OCI-LY1 (cell line): ENCODE results near the gene PRKACA.

ENCODE experiments used
- H2AFZ ChIP-seq: fragments of 200-600 bp; sonication (generic), shearing (Covaris generic); 2 replicates; pipeline ENCODE4 v1.6.0; 2014; ENCODE audit warnings: antibody characterized with exemption, mild to moderate bottlenecking, low read length
- H3F3A ChIP-seq: fragments of 200-600 bp; sonication (generic), shearing (Covaris generic); 2 replicates; pipeline ENCODE4 v1.6.0; 2014; ENCODE audit warnings: mild to moderate bottlenecking, antibody characterized with exemption, low read length, moderate library complexity; ENCODE audit not compliant: insufficient read depth
- H3K27ac ChIP-seq: fragments of 200-600 bp; sonication (generic); 2 replicates; pipeline ENCODE4 v1.5.1; 2014; ENCODE audit warnings: low read length, mixed run types, mild to moderate bottlenecking, low read depth; ENCODE audit not compliant: poor library complexity, severe bottlenecking
- H3K27me3 ChIP-seq: fragments of 200-600 bp; sonication (generic); 2 replicates; pipeline ENCODE4 v1.6.0; 2014; ENCODE audit warnings: antibody characterized with exemption, mild to moderate bottlenecking, low read length, moderate library complexity; ENCODE audit not compliant: insufficient read depth
- H3K36me3 ChIP-seq: fragments of 200-600 bp; sonication (generic); 2 replicates; pipeline ENCODE4 v1.6.1; 2014; ENCODE audit warnings: mild to moderate bottlenecking, antibody characterized with exemption, low read length, moderate library complexity, mixed read lengths; ENCODE audit not compliant: insufficient read depth
- H3K4me1 ChIP-seq: fragments of 200-600 bp; sonication (generic); 2 replicates; pipeline ENCODE4 v1.5.1; 2014; ENCODE audit warnings: mild to moderate bottlenecking, low read length, moderate library complexity; ENCODE audit not compliant: insufficient read depth, severe bottlenecking
- H3K4me2 ChIP-seq: fragments of 200-600 bp; sonication (generic), shearing (Covaris generic); 2 replicates; pipeline ENCODE4 v1.6.1; 2014; ENCODE audit warnings: low read length
- H3K4me3 ChIP-seq: fragments of 200-600 bp; sonication (generic); 2 replicates; pipeline ENCODE4 v1.5.1; 2014; ENCODE audit warnings: low read length, low read depth, mild to moderate bottlenecking, mixed read lengths; ENCODE audit not compliant: poor library complexity, severe bottlenecking
- H3K79me2 ChIP-seq: fragments of 200-600 bp; shearing (Covaris generic); 2 replicates; pipeline ENCODE4 v1.6.1; 2016; ENCODE audit warnings: mixed run types, low read length, mixed read lengths; ENCODE audit not compliant: insufficient read depth
- H3K9ac ChIP-seq: fragments of 200-600 bp; sonication (generic), shearing (Covaris generic); 2 replicates; pipeline ENCODE4 v1.6.1; 2014; ENCODE audit warnings: mild to moderate bottlenecking, low read length, mixed read lengths
- H3K9me2 ChIP-seq: fragments of 200-600 bp; sonication (generic), shearing (Covaris generic); 2 replicates; pipeline ENCODE4 v1.6.1; 2014; ENCODE audit warnings: low read depth, mild to moderate bottlenecking, low read length, mixed read lengths
- H3K9me3 ChIP-seq: fragments of 200-600 bp; shearing (Covaris generic); 2 replicates; pipeline ENCODE4 v1.6.1; 2014; ENCODE audit warnings: low read length, mixed read lengths
- H4K20me1 ChIP-seq: fragments of 200-600 bp; sonication (generic), shearing (Covaris generic); 2 replicates; pipeline ENCODE4 v1.6.0; 2016; ENCODE audit warnings: mild to moderate bottlenecking, low read length; ENCODE audit not compliant: insufficient read depth
- EZH2 ChIP-seq: fragments of 200-600 bp; sonication (generic), shearing (Covaris generic); IDR thresholded peaks from 2 replicates; pipeline ENCODE4 v1.8.0; 2017; ENCODE audit warnings: borderline replicate concordance, mixed run types, mild to moderate bottlenecking, antibody characterized with exemption, low read length, moderate library complexity, mixed read lengths
- TF ChIP-seq, protein P1 (sequence below): fragments of 200-600 bp; sonication (generic), shearing (Covaris generic); IDR thresholded peaks from 2 replicates; pipeline ENCODE4 v1.5.1; 2017; ENCODE audit warnings: mild to moderate bottlenecking, antibody characterized with exemption, low read length, moderate library complexity, mixed read lengths

The PRKACA gene

GRCh38 chr19:14107581-14108461 lies 9.7 kb downstream of the PRKACA start:
- no peak overlapping the region for H3K4me3 ChIP-seq
- peaks cover 17% of the 10 kb centered on the region; the same call in 1 of the 2 replicates for H3K36me3 ChIP-seq
- H3K4me2 ChIP-seq = no peak overlapping the region
- H3K9me3 ChIP-seq = no peaks in the 10 kb centered on the region
- TF ChIP-seq EZH2 = no peak
- TF ChIP-seq, protein P1, sequence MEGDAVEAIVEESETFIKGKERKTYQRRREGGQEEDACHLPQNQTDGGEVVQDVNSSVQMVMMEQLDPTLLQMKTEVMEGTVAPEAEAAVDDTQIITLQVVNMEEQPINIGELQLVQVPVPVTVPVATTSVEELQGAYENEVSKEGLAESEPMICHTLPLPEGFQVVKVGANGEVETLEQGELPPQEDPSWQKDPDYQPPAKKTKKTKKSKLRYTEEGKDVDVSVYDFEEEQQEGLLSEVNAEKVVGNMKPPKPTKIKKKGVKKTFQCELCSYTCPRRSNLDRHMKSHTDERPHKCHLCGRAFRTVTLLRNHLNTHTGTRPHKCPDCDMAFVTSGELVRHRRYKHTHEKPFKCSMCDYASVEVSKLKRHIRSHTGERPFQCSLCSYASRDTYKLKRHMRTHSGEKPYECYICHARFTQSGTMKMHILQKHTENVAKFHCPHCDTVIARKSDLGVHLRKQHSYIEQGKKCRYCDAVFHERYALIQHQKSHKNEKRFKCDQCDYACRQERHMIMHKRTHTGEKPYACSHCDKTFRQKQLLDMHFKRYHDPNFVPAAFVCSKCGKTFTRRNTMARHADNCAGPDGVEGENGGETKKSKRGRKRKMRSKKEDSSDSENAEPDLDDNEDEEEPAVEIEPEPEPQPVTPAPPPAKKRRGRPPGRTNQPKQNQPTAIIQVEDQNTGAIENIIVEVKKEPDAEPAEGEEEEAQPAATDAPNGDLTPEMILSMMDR = no peak
- H3K27me3 ChIP-seq = no peaks in the 10 kb centered on the region
- H3K79me2 ChIP-seq = no peaks in the 10 kb centered on the region
- H3K9me2 ChIP-seq = no peaks in the 10 kb centered on the region
- H3K4me1 ChIP-seq = peaks cover 4% of the 10 kb centered on the region
- no peaks in the 10 kb centered on the region for H4K20me1 ChIP-seq
- no peak overlapping the region for H3K27ac ChIP-seq
- H2AFZ ChIP-seq = no peak overlapping the region
- H3F3A ChIP-seq = no peaks in the 10 kb centered on the region
- no peak overlapping the region for H3K9ac ChIP-seq

DNA sequence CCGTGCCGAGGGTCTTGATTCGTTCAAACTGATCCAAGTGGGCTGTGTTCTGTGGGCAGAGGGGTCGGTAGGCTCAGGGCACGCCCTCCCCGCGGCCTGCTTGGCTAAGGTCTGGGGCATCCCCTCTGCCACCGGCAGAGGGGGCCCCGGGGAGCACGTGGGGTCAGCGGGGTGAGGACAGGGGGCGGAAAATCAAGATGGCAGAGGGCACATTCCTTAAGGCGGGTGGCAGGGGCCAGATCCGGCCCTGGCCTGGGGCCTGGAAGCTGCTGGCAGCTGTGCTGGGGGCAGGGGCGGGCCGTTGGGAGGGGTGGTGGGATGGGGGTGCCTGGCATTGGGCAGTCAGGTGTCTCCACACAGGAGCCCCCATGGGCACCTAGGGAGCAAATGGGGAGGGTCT lies 10.7 kb downstream of the PRKACA start:
- no peaks in the 10 kb centered on the region for H3K4me1 ChIP-seq
- no peaks in the 10 kb centered on the region for H4K20me1 ChIP-seq
- no peak overlapping the region for H3K4me3 ChIP-seq
- H3K9ac ChIP-seq = no peak overlapping the region
- H3K36me3 ChIP-seq = peaks cover 26% of the 10 kb centered on the region; the same call in 1 of the 2 replicates
- no peak for TF ChIP-seq EZH2
- TF ChIP-seq, protein P1 = no peak
- no peak overlapping the region for H3K27ac ChIP-seq
- no peak overlapping the region for H3K4me2 ChIP-seq
- H3K79me2 ChIP-seq = no peaks in the 10 kb centered on the region
- H3K9me3 ChIP-seq = no peaks in the 10 kb centered on the region
- no peak overlapping the region for H2AFZ ChIP-seq
- H3K27me3 ChIP-seq = no peaks in the 10 kb centered on the region
- no peaks in the 10 kb centered on the region for H3F3A ChIP-seq
- H3K9me2 ChIP-seq = no peaks in the 10 kb centered on the region

DNA sequence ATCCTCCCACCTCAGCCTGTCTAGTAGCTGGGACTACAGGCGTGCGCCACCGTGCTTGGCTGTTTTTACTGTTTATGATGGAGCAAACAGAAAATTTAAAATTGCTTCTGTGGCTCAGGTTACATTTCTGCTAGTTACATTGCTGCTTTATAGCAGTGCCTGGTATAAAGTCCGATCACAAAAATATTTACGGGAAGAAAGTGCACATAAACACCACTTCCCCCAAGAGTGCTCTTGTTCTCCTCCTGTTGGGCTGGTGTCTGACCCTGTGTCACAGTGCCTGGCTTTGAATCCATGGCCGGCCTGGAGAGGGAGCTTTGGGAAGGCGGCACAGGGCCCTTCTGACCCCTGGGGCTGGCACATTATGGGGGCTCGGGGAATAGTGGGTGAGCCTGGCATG lies 11.9 kb downstream of the PRKACA start:
- TF ChIP-seq EZH2 = no peak
- TF ChIP-seq, protein P1 = no peak
- no peak overlapping the region for H3K9ac ChIP-seq
- no peaks in the 10 kb centered on the region for H3K9me2 ChIP-seq
- no peaks in the 10 kb centered on the region for H3F3A ChIP-seq
- H3K36me3 ChIP-seq = peaks cover 34% of the 10 kb centered on the region
- H2AFZ ChIP-seq = no peak overlapping the region
- no peak overlapping the region for H3K4me3 ChIP-seq
- no peaks in the 10 kb centered on the region for H3K79me2 ChIP-seq
- H4K20me1 ChIP-seq = no peaks in the 10 kb centered on the region
- no peak overlapping the region for H3K4me2 ChIP-seq
- H3K27ac ChIP-seq = no peak overlapping the region
- no peaks in the 10 kb centered on the region for H3K9me3 ChIP-seq
- H3K27me3 ChIP-seq = no peaks in the 10 kb centered on the region
- no peaks in the 10 kb centered on the region for H3K4me1 ChIP-seq
